ENCODE results near the gene XPC.

The XPC gene

GRCh38 chr3:14130707-14131106 lies 47.7 kb downstream of the XPC start:
- no peak overlapping the region for H3K4me3 ChIP-seq
- no peak for TF ChIP-seq Cebpa-rat (IDR thresholded peaks at IDR 0.05)
- H3K27ac ChIP-seq: no peak overlapping the region
- no peak overlapping the region for H3K4me2 ChIP-seq
- peaks cover 67% of the 10 kb centered on the region for H4K20me1 ChIP-seq
- H3K9me3 ChIP-seq: no peaks in the 10 kb centered on the region
- peaks cover 92% of the 10 kb centered on the region for H3K36me3 ChIP-seq
- no peak overlapping the region for H3K9ac ChIP-seq
- H3K27me3 ChIP-seq: no peaks in the 10 kb centered on the region
- H3K4me1 ChIP-seq: peaks cover 17% of the 10 kb centered on the region

GRCh38 chr3:14130230-14130629 lies 48.2 kb downstream of the XPC start:
- no peak overlapping the region for H3K4me2 ChIP-seq
- no peak overlapping the region for H3K9ac ChIP-seq
- H4K20me1 ChIP-seq: peaks cover 67% of the 10 kb centered on the region
- no peak for TF ChIP-seq Cebpa-rat (IDR thresholded peaks at IDR 0.05)
- H3K27me3 ChIP-seq: no peaks in the 10 kb centered on the region
- no peak overlapping the region for H3K27ac ChIP-seq
- no peaks in the 10 kb centered on the region for H3K9me3 ChIP-seq
- no peak overlapping the region for H3K4me3 ChIP-seq
- peaks cover 17% of the 10 kb centered on the region for H3K4me1 ChIP-seq
- peaks cover 87% of the 10 kb centered on the region for H3K36me3 ChIP-seq

- Histone ChIP-seq H3K27me3 (no peaks in the 10 kb centered on the region), H3K9me3 (no peaks in the 10 kb centered on the region), H4K20me1 (peaks cover 62% of the 10 kb centered on the region), H3K4me2 (no peak overlapping the region), H3K27ac (no peak overlapping the region), H3K9ac (no peak overlapping the region), H3K4me3 (no peak overlapping the region), H3K36me3 (peaks cover 77% of the 10 kb centered on the region), H3K4me1 (peaks cover 17% of the 10 kb centered on the region)
- no peak for TF ChIP-seq Cebpa-rat (IDR thresholded peaks at IDR 0.05)
Observed at GRCh38 chr3:14129296-14129695, 49.1 kb downstream of the XPC start.

DNA sequence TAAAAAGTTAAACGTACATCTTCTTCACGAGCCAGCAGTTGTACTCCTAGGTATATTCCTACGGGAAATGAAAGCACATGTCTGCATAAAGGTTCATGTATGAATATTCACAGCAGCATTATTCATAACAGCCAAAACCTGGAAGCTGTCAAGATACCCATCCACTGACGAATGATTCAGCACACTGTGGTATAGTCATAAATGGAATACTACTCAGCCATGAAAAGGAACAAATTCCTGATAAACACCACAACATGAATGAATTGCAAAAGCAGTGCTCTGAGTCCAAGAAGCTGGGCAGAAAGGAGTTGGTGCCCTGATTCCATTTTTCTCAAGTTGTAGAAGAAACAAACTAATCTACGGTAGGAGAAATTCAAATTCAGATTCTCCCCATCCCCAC lies 49.7 kb downstream of the XPC start:
- Histone ChIP-seq H3K9ac (no peak overlapping the region), H3K27ac (no peak overlapping the region), H4K20me1 (peaks cover 59% of the 10 kb centered on the region), H3K4me1 (peaks cover 19% of the 10 kb centered on the region), H3K9me3 (no peaks in the 10 kb centered on the region), H3K4me2 (no peak overlapping the region), H3K36me3 (peaks cover 72% of the 10 kb centered on the region), H3K27me3 (no peaks in the 10 kb centered on the region), H3K4me3 (no peak overlapping the region)
- TF ChIP-seq Cebpa-rat (IDR thresholded peaks at IDR 0.05): no peak

DNA sequence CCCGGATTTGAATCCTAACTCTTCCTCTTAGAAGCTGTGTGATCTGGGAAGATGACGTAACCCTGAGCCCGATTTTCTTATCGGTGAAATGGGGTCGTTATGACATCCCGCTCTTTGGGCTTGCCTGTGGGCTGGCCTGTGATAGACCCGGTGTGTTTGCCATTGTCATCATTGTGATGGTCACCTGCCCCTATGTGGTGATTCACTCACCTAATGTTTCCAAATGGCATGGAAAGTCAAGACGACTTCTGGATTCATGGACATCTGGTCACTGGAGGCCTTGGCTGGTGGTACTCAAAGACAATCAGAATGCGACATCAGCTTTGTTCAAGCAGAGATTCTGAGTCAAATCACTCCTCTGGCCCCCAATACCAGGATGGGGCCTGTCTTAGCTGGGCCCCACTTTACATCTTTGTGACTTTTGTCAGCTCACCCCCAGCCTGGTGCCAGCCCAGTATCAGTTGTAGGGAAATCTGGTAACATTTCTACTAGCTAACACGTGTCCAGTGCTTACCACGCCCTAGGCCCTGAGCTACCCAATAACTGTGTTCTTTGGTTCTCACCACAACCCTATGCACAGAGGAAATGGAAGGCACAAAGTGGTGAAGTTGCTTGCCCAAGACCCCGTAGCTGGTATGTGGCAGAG lies 50.8 kb downstream of the XPC start:
- Histone ChIP-seq H3K4me3 (no peak overlapping the region), H3K9ac (no peak overlapping the region; the same call in 1 of the 2 replicates), H3K27ac (no peak overlapping the region), H4K20me1 (peaks cover 59% of the 10 kb centered on the region), H3K36me3 (peaks cover 61% of the 10 kb centered on the region), H3K4me2 (no peak overlapping the region), H3K27me3 (no peaks in the 10 kb centered on the region), H3K4me1 (peaks cover 30% of the 10 kb centered on the region), H3K9me3 (no peaks in the 10 kb centered on the region)
- TF ChIP-seq Cebpa-rat (IDR thresholded peaks at IDR 0.05): no peak

DNA sequence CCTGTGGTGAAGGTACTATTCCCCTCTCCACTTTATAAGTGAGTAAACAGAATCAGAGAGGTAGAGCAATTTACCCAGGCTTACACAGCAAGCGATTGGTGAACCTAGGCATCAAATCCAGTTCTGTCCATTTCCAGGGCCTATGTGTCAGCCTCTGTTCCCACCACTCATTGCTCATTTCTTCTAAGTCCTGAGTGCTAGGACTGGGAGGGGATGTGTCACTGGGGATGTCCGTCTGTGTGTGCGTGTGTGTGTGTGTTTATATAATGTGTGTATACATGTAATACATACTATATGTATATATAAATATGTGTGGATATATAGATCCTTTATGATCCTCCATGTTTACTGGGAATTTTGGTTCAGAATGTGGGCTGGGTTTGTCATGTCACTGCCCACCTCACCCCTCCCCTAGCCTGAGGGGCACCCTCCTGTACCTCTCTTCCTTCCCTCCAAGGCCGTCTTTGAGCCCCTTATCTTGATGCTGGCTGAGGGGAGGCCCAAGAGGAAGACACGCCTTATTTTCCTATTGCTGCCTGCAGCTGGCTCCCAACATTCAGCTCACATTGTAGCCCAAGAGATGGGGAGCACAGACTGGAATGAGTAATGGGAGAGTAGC lies 51.4 kb downstream of the XPC start:
- Histone ChIP-seq H3K4me2 (peak overlapping the region; percentile 90), H3K36me3 (peaks cover 58% of the 10 kb centered on the region), H3K27me3 (no peaks in the 10 kb centered on the region), H3K9ac (peak overlapping the region; percentile 90; the same call in 1 of the 2 replicates), H3K4me3 (no peak overlapping the region), H4K20me1 (peaks cover 59% of the 10 kb centered on the region), H3K4me1 (peaks cover 33% of the 10 kb centered on the region), H3K9me3 (no peaks in the 10 kb centered on the region), H3K27ac (no peak overlapping the region)
- no peak for TF ChIP-seq Cebpa-rat (IDR thresholded peaks at IDR 0.05)

DNA sequence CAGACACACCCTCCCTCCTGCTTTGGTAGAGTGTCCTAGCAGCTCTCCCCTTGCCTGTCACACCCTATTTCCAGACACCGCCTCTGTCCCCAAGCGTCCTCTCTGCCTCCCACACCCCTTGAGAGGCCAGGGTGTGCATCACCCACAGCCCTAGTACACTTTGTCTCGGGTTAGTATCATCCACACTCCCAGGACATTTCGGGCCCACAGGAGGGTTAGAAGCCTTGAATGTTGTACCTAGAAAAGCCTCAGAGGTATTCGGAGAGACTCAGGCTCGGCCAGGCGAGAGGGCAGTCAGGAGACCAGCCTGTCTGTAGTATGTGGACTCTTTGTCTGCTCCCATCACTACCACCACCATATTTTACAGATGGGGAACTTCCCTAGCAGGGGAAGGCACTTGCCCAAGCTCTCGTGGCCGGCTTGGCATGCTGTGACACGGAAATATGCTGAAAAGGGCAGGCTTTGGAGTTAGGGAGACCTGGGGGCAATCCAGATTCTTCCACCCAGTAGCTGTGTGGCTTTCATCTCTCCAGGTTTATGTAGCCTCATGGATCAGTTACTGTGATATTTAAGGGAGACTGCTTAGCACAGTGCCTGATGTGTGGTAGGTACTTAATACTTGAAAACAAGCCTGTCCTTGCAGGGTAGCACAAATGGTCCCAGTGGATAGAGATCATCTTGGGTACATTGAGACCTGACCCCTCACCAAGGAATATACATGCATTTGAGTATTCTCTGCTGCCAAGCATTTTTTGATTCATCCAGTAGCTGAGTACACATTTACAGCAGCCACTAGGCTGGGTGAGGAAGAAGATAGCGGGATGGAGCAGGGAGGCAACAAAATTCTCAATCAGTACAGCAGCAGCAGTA lies 52.1 kb downstream of the XPC start:
- no peaks in the 10 kb centered on the region for H3K27me3 ChIP-seq
- peak overlapping the region; percentile 90 for H3K4me3 ChIP-seq
- H3K4me2 ChIP-seq: peak overlapping the region; percentile 90
- peak overlapping the region; percentile 90 for H3K9ac ChIP-seq
- peaks cover 58% of the 10 kb centered on the region for H3K36me3 ChIP-seq
- peak overlapping the region; percentile 93 for H3K27ac ChIP-seq
- peaks cover 57% of the 10 kb centered on the region for H4K20me1 ChIP-seq
- H3K9me3 ChIP-seq: no peaks in the 10 kb centered on the region
- H3K4me1 ChIP-seq: peaks cover 33% of the 10 kb centered on the region
- no peak for TF ChIP-seq Cebpa-rat (IDR thresholded peaks at IDR 0.05)

- H3K27ac ChIP-seq: peak overlapping the region; percentile 93
- H3K36me3 ChIP-seq: peaks cover 58% of the 10 kb centered on the region
- H3K4me1 ChIP-seq: peaks cover 33% of the 10 kb centered on the region
- no peak for TF ChIP-seq Cebpa-rat (IDR thresholded peaks at IDR 0.05)
- no peaks in the 10 kb centered on the region for H3K9me3 ChIP-seq
- no peaks in the 10 kb centered on the region for H3K27me3 ChIP-seq
- peaks cover 48% of the 10 kb centered on the region for H4K20me1 ChIP-seq
- peak overlapping the region; percentile 90 for H3K4me3 ChIP-seq
- H3K9ac ChIP-seq: peak overlapping the region; percentile 90
- H3K4me2 ChIP-seq: peak overlapping the region; percentile 90
Observed at GRCh38 chr3:14125193-14126016, 53.0 kb downstream of the XPC start.

- Histone ChIP-seq H4K20me1 (peaks cover 44% of the 10 kb centered on the region), H3K9ac (peak within 1 kb of the TSS; percentile 90), H3K4me2 (peak within 1 kb of the TSS; percentile 96), H3K9me3 (no peaks in the 10 kb centered on the region), H3K4me3 (peak within 1 kb of the TSS; percentile 90), H3K4me1 (peaks cover 33% of the 10 kb centered on the region), H3K27me3 (no peaks in the 10 kb centered on the region), H3K27ac (peak within 1 kb of the TSS; percentile 93), H3K36me3 (peaks cover 60% of the 10 kb centered on the region)
- TF ChIP-seq Cebpa-rat (IDR thresholded peaks at IDR 0.05): no peak
Observed at GRCh38 chr3:14124615-14125192, 53.7 kb downstream of the XPC start, which contains the start of the genes CHCHD4 and TMEM43. TSS of gene CHCHD4 (minus strand) at chr3:14124870. CDS start at chr3:14124676, 194 bp downstream. TSS of gene TMEM43 (plus strand) at chr3:14125052. CDS start at chr3:14125194, 142 bp downstream.

Data from BLaER1 (cell line).